Measurements from ENCODE around the gene ZMYM1. TPM values are rescaled to one million over a fixed set of nuclear protein-coding genes. Genes with fewer than 3 reads are reported as not detected.
"Not testable (repeated sequence)": the region's sequence is repeated elsewhere in the genome, so short reads cannot be mapped to it uniquely, and the experiment has no call there.

ZMYM1 gene
- total RNA-seq, 1 experiment from 2014 or later: 51.1 TPM

DNA sequence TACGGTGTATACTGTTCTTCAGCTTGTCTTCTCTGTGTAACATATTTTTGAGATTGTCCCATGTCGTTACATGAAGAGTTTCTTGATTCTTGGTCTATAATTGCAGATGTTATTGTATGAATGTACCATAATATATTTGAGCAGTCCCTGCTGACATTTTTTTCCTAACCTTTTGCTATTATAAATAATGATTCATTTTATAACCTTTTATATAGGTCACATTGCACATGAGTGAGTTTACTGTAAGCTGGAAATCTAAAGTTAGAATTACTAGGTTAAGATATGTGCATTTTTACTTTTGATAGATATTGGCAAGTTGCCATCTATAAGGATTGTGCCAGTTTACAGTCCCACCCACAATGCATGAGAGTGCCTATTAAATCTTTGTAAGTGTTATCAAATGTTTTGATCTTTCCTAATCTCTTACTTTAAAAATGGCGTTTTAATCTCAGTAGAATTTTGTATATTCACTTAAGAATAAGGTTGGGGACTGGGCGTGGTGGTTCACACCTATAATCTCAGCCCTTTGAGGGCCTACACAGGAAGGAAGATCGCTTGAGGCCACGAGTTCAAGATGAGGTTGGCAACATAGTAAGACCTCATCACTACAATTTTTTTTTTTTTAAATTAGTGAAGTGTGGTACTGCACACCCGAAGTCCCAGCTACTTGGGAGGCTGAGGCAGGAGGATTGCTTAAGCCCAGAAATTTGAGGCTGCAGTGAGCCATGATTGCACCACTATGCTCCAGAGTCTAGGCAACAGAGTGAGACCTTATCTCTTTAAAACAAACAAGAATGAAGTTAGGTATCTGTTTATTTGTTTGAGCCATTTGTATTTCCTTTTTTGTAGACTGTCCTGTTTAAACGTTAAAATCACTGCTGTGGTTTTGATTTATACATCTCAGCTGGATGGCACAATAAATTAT is 36.5 kb downstream of the ZMYM1 start:
- peaks cover 12% of the 10 kb centered on the region for H3K36me3 ChIP-seq (replicated peaks; ENCODE audit: control insufficient read depth, insufficient read depth, low read length)
- no peak for DNase-seq
- H3K4me3 ChIP-seq (ENCODE audit: insufficient read depth, low read depth, low read length): no peak overlapping the region
- H3K27me3 ChIP-seq (ENCODE audit: control insufficient read depth, insufficient read depth, low read length): no peaks in the 10 kb centered on the region

DNA sequence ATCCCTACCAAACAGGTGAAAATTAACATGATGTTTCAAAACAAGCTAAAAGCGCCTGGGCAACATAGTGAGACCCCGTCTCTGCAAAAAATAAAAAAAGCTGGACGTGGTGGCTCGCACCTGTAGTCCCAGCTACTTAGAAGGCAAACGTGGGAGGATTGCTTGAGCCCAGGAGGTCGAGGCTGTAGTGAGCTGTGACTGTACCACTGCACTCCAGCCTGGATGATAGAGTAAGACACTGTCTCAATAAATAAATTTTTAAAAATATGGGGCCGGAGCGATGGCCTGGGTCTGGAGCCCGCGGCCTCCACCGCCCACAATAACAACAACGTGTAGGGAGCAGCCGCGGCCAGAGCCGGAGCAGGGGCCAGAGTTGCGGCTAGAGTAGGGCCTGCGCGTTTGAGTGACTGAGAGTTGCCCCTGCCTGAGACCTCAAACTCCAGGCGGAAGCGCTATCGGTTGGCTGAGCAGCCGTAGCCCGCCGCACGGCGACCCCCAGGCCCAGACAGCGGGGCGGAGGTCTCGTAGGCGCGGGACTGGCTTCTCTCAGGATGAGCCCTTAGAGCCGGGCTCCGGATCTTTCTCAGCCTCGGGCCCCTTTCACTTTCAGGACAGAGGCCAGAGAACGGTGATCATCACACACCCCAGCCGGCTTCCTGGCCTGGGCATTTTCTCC is 41.4 kb downstream of the ZMYM1 start:
- H3K27me3 ChIP-seq (ENCODE audit: control insufficient read depth, insufficient read depth, low read length): no peaks in the 10 kb centered on the region
- H3K36me3 ChIP-seq (replicated peaks; ENCODE audit: control insufficient read depth, insufficient read depth, low read length): peaks cover 1% of the 10 kb centered on the region; the same call in 1 of the 2 replicates
- peak; percentile 57 for DNase-seq
- H3K4me3 ChIP-seq (ENCODE audit: insufficient read depth, low read depth, low read length): no peak overlapping the region

DNA sequence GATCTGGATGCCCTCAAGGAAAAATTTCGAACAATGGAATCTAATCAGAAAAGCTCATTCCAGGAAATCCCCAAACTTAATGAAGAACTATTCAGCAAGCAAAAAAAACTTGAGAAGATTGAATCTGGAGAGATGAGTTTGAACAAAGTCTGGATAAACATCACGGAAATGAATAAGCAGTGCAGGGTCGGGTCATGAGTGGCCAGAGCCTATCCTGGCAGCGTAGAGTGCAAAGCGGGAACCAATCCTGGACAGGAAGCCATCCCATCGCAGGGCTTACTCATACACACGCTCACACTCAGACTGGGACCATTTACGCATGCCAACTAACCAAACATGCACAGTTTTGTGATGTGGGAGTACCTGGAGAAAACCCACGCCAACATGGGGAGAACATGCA is 43.1 kb downstream of the ZMYM1 start:
- Histone ChIP-seq H3K4me3 (ENCODE audit: insufficient read depth, low read depth, low read length) (no peak overlapping the region), H3K27me3 (ENCODE audit: control insufficient read depth, insufficient read depth, low read length) (no peaks in the 10 kb centered on the region), H3K36me3 (replicated peaks; ENCODE audit: control insufficient read depth, insufficient read depth, low read length) (no peaks in the 10 kb centered on the region)
- no peak for DNase-seq

DNA sequence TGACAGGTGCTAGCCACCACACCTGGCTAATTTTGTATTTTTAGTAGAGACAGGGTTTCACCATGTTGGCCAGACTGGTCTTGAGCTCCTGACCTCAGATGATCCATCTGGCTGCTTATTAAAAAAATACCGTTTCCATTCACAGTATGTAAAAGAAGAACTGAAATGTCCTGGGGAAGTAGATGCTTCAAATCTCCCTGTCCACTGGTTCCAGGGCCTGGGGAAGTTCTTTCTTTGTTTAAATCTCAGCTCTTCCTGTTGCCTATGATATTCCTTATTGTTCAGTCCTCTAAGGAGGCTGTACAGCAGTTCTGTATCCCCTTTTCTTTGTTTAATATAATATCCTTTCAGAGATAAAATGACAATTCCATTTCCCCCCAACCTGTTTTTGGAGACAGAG is 47.4 kb downstream of the ZMYM1 start:
- Histone ChIP-seq H3K27me3 (ENCODE audit: control insufficient read depth, insufficient read depth, low read length) (no peaks in the 10 kb centered on the region), H3K36me3 (replicated peaks; ENCODE audit: control insufficient read depth, insufficient read depth, low read length) (no peaks in the 10 kb centered on the region), H3K4me3 (ENCODE audit: insufficient read depth, low read depth, low read length) (no peak overlapping the region)
- no peak for DNase-seq

DNA sequence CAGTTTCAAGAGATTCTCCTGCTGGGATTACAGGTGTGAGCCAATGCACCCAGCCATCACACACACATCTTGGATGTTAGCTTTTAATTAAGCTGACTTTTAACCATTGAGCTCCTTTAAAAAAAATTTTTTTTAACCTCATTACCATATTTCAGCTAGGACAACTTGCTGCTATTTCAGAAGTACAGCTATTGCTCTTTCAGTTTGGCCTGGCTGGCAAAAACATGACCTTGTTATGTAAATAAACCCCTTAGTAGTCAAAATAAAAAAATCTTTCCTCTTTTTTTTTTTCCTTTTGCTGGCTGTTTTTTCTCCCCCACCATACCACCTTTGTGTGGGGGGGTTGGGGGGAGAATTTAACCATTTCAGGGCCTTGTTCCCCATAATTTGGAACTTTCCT is 49.9 kb downstream of the ZMYM1 start:
- no peak for DNase-seq
- no peaks in the 10 kb centered on the region for H3K36me3 ChIP-seq (replicated peaks; ENCODE audit: control insufficient read depth, insufficient read depth, low read length)

DNA sequence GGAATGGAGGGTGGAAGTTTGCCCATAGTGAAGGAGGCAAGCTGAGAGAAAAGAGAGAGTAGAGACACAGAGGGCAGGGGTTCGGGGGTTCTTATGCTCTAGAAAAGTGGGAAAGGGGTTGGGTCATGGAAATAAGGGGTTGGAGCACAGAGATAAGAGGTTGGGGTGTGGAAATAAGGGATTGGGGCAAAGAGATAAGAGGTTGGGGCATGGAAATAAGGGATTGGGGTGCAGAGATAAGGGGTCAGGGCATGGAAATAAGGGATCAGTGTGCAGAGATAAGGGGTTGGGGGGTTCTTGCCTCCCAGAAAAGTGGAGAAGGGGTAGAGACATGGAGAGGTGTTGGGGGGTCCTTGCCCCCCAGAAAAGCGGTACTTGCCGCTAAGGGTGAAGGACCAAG is 57.6 kb downstream of the ZMYM1 start:
- H3K4me3 ChIP-seq (ENCODE audit: insufficient read depth, low read depth, low read length): no peak overlapping the region
- no peaks in the 10 kb centered on the region for H3K36me3 ChIP-seq (replicated peaks; ENCODE audit: control insufficient read depth, insufficient read depth, low read length)
- no peak for DNase-seq
- no peaks in the 10 kb centered on the region for H3K27me3 ChIP-seq (ENCODE audit: control insufficient read depth, insufficient read depth, low read length)

More for the DNA sequence above, 49.9 kb downstream of the ZMYM1 start:
- H3K27me3 ChIP-seq (ENCODE audit: control insufficient read depth, insufficient read depth, low read length): no peaks in the 10 kb centered on the region
- H3K4me3 ChIP-seq (ENCODE audit: insufficient read depth, low read depth, low read length): no peak overlapping the region

DNA sequence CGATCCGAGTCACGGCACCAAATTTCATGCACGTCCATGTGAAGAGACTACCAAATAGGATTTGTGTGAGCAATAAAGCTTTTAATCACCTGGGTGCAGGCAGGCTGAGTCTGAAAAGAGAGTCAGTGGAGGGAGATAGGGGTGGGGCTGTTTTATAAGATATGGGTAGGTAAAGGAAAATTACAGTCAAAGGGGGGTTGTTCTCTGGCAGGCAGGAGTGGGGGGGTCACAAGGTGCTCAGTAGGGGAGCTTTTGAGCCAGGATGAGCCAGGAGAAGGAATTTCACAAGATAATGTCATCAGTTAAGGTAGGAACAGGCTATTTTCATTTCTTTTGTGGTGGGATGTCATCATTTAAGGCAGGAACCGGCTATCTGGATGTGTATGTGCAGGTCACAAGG is 58.4 kb downstream of the ZMYM1 start:
- not testable (repeated sequence) for DNase-seq; H3K4me3 ChIP-seq (ENCODE audit: insufficient read depth, low read depth, low read length); H3K36me3 ChIP-seq (replicated peaks; ENCODE audit: control insufficient read depth, insufficient read depth, low read length); H3K27me3 ChIP-seq (ENCODE audit: control insufficient read depth, insufficient read depth, low read length)

DNA sequence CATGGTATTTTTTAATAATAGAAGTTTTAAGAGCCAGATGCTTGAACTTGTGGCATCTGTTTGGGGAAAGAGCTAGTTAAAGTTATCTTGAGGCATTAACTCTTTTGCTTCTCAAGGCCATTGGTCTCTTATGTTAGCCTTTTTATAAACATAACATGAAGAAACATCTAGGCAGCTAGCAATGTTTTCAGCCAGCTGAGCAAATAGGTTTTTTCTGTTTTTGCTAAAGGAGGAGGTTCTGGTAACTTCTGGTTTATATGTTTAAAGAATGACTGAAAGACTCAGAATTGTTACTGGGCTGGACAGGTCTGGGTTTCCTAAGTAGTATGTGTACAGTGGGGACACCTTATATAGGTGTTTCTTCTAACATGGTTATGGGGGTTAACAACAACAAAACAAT is 63.1 kb downstream of the ZMYM1 start:
- H3K36me3 ChIP-seq (replicated peaks; ENCODE audit: control insufficient read depth, insufficient read depth, low read length); H3K27me3 ChIP-seq (ENCODE audit: control insufficient read depth, insufficient read depth, low read length); H3K4me3 ChIP-seq (ENCODE audit: insufficient read depth, low read depth, low read length); DNase-seq: not testable (repeated sequence)

DNA sequence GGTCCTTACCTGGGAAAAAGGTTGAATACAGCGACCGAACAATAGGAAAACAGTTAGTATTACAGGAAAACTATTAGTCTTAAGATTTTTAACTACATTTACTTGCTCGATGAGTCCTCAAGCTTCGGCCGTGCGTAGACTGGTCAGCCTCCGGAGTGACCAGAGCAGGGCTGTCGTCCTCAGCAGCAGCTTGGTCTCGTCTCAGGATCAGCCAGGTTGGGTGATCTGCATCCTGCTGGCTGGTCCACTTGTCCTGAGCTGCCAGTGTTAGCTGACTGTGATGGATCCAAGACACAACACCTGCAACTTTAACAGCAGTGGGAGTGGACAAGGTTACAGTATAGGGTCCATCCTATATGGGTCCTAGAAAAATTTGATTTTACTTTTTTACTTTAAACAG is 63.5 kb downstream of the ZMYM1 start:
- DNase-seq; H3K4me3 ChIP-seq (ENCODE audit: insufficient read depth, low read depth, low read length): not testable (repeated sequence)

DNA sequence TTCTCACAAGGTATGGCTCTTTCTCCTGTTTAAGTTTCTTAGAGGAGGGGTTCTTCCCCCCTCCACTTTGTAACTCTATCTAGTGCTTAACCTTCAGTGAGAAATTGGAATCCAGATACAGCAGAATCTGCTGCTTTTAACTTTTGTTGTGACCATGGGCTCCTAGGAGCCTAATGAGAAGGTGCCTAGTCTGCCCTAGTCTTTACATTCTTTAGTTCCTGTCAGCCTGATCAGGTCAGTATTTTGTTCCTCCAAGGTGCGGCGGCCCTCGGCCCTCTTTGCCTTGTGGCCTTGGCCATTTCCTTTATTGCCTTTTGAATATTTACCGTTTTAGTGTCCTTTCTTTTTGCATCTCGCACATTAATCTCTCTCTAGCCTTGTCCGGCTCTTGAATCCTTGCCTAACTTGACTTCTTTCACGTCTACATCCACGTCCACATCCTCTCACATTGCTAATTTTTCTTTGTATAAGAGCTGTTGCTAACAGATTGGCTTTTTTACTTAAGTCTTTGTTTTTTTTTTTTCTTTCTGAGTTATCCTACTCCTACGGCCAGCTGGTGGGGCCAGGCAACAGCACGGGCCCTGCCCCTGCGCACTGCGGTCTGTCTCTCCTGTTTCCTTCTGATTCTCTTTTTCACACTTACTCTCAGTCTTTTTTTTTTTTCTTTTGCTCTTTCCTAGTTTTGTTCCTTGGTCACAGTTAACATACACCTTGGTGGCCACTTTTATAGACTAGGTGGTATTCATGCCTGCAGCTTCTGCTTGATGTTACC is 64.7 kb downstream of the ZMYM1 start:
- Histone ChIP-seq H3K27me3 (ENCODE audit: control insufficient read depth, insufficient read depth, low read length) (no peaks in the 10 kb centered on the region), H3K4me3 (ENCODE audit: insufficient read depth, low read depth, low read length) (no peak overlapping the region), H3K36me3 (replicated peaks; ENCODE audit: control insufficient read depth, insufficient read depth, low read length) (no peaks in the 10 kb centered on the region)
- no peak for DNase-seq

More for the DNA sequence above, 63.5 kb downstream of the ZMYM1 start:
- H3K27me3 ChIP-seq (ENCODE audit: control insufficient read depth, insufficient read depth, low read length); H3K36me3 ChIP-seq (replicated peaks; ENCODE audit: control insufficient read depth, insufficient read depth, low read length): not testable (repeated sequence)

DNA sequence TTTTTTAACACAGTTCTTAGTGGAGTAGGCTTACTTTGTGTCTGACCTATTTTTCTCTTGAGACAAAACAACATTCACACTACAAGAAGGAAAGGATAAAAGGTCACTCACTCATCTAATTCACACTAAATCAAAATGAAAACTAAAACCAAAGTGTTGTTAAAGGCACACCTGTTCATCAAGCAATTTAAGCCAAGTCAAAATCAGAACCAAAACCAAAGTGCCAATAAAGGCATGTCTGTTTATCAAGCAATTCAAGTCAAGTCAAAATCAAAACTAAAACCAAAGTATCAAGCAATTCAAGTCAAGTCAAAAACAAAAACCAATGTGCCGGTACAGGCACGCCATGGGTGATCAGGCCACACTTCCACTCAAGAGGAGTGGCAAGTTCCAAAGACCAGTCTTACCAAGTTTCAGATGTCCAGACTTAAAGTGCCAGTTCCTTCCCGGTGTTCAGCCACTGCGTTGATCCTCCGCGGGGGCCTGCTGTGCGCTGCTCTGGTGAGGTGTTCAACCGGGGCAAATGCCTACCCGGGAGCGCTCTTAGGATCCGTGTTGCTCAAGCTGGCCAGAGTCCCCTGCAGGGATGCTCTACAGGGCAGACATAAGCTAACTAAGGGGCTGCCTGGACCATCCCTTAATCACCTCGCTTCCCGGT is 66.8 kb downstream of the ZMYM1 start:
- H3K4me3 ChIP-seq (ENCODE audit: insufficient read depth, low read depth, low read length); H3K27me3 ChIP-seq (ENCODE audit: control insufficient read depth, insufficient read depth, low read length); H3K36me3 ChIP-seq (replicated peaks; ENCODE audit: control insufficient read depth, insufficient read depth, low read length): not testable (repeated sequence)
- DNase-seq: peak; percentile 25

DNA sequence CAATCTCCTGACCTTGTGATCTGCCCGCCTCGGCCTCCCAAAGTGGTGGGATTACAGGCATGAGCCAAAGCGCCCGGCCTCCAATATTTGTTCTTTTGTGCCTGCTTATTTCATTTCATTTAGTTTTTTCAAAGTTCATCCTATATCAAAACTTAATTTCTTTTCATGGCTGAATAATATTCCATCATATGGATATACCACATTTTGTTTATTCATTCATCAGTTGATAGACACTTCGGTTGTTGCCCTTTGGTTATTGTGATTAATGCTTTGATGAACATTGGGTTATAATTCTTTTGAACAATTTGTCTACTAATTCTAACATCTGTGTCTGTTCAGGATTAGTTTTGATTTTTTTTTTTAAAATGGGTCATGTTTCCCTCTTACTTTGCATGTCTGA is 72.0 kb downstream of the ZMYM1 start:
- no peak overlapping the region for H3K4me3 ChIP-seq (ENCODE audit: insufficient read depth, low read depth, low read length)
- no peak for DNase-seq
- H3K27me3 ChIP-seq (ENCODE audit: control insufficient read depth, insufficient read depth, low read length): no peaks in the 10 kb centered on the region
- H3K36me3 ChIP-seq (replicated peaks; ENCODE audit: control insufficient read depth, insufficient read depth, low read length): no peaks in the 10 kb centered on the region

DNA sequence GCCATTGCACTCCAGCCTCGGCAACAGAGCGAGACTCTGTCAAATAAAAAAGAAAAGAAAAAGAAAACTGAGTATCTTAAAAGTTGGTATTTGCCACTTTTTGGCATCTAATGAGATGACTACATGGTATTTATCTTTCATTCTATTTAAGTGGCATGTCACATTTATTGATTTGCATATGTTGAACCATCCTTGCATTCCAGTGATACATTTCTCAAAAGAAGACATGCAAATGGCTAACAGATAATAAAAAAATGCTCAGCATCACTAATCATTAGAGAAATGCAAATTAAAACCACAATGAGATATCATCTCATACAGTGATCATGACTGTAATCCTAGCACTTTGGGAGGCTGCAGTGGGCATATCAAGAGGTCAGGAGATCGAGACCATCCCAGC is 85.7 kb downstream of the ZMYM1 start:
- H3K27me3 ChIP-seq (ENCODE audit: control insufficient read depth, insufficient read depth, low read length): no peaks in the 10 kb centered on the region
- H3K36me3 ChIP-seq (replicated peaks; ENCODE audit: control insufficient read depth, insufficient read depth, low read length): no peaks in the 10 kb centered on the region

More for the DNA sequence above, 85.7 kb downstream of the ZMYM1 start:
- no peak for DNase-seq
- H3K4me3 ChIP-seq (ENCODE audit: insufficient read depth, low read depth, low read length): no peak overlapping the region
